ELF-1 (cell line): ENCODE data around the gene NPDC1.

Experiments
- DNase-seq: peaks from one replicate; pipeline ENCODE4 v3.0.0-alpha.2; 2016; ENCODE audit warnings: low read depth, low spot score

Gene NPDC1, protein sequence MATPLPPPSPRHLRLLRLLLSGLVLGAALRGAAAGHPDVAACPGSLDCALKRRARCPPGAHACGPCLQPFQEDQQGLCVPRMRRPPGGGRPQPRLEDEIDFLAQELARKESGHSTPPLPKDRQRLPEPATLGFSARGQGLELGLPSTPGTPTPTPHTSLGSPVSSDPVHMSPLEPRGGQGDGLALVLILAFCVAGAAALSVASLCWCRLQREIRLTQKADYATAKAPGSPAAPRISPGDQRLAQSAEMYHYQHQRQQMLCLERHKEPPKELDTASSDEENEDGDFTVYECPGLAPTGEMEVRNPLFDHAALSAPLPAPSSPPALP

DNA sequence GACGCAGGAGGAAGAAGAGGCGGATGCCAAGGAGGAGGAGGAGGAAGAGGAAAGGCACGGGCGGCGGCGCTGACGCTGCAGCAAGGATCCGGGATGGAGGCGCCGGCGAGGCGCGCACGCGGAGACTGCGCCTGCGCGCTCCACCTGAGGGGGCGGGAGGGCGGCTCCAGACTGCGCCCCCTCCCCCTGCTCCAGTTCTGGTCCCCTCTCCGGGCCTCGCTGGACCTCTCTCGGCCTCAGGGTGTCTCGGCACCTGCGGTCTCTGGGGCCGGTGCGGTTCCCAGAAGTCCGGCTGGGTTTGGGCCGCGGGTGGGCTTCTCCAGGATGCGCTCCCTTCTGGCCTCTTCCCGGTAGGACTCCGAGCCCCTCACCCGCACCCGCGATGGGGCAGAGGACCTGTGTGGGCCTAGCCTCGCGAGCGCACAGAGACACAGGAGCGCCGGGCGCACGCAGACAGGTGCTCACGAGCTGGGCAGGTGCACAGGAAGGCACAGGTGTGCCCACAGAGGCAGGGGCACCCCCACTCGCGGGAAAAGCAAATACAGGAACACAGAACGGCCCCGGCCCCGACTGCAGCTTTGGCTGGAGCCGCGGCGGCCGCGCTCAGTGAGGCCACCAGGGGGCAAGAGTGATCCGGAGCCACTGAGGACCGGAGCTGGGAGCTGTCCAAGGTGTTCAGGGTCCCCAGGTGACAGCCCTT is at the start of gene NPDC1:
TSS of gene NPDC1 (minus strand) at position 90 of the 700 bp plus-strand sequence. CDS start 188 bp downstream, outside the sequence.
- peak; percentile 93 for DNase-seq

DNA sequence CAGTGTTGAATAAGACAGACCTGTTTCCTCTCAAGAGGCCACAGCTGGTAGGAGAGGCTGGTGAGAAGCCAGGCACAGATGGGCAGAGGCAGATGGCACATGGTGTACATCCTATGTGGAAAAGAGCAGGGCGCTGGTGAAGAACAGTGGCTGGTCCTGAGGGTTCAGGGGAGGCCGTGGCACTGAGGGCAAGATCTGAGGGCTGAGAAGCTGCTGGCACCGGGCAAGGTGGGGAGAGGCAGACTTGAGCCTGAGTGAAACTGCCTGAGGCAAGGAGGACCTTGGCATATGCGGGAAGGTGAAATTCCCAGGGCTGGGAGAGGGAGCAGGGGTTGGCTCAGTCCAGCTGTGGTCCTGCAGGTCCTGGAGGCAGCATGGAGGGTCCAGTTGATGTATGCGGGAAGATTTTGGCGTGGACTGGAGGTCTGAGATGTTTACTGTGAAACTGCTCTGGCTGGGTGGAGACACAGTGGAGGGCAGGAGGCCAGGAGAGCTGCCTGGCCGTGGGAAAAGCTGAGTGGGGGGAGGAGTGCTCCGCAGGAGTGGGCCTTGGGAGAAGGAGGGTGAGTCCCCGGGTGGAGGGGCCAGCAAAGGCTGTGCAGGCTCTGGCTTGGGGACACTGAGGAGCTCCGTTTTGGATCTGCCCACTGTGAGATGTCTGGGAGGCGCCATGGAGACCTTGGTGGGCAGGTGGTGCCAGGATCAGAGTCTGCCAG is 43.4 kb upstream of the NPDC1 start:
- no peak for DNase-seq

DNA sequence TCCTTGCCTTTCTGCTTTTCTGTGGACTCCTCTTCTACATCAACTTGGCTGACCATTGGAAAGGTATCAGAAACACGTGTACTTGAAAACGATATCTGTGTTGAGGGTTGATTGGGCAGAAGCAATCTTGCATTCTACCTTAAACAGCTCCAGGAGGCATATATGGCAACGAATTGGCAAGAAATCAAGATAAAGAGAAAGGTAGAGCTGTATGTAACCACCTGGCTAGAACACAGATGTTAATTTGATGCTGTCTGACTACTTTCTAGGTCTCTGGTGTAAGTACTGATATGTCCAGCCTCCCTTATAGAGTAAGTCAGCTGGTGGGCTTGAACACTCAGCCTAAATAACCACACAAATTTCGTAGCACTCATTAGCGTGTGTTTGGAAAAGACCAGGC is 42.1 kb upstream of the NPDC1 start:
- DNase-seq: no peak

DNA sequence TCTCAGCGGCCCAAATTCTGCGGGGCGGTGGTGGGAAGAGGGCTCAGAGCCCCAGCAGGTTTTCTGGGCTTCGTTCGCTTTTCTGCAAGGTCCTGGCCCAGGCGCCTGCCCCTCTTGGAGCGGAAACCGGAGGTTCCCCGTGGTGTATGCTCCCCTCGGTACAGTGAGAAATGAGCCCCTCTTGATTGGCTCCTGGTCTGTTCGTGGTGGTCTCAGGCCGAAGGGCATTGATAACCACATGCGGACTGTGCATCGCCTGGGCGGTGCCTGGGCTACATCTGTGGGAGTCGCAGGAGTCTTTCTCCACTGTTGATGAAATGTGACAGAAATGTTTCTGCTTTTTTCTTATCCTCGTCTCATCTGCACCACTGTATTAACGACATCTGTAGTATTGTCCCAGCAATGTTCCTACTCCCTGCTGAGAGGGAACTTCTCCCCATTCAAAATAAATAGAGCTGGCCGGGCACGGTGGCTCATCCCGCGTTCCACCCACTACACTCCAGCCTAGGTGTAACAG is 41.5 kb upstream of the NPDC1 start:
- DNase-seq: no peak

DNA sequence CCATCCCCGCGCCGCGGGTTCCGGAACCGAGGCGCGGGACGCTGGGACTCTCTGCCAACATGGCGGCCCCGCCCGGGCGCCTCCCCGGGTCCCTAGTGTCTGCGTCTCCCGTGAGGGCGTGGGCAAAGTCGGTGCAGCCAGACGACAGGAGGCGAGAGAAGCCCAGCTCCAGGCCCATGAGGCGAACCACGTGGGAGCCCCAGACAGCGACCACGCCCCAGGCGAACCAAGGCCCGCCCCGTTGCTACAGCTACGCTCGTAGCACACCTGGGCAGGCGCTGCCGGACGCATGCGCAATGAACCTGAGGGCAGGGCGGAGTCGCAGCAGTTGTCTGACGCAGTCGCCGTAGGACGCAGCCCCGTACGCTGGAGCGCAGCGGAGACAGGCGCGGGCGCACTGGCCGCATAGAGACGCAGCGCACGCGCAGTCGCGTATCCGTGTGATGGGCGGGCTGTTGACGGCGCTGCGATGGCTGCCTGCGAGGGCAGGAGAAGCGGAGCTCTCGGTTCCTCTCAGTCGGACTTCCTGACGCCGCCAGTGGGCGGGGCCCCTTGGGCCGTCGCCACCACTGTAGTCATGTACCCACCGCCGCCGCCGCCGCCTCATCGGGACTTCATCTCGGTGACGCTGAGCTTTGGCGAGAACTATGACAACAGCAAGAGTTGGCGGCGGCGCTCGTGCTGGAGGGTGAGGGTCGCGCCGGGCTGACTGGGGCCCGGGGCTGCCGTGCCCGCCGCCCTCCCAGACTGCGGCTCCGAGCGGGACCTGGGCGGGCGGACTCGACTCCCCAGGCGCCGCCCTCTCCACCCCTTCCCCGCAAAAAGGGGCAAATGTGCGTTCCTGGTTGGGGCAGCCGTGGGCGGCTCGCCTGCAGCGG is 40.8 kb upstream of the NPDC1 start, which contains the start of gene MAN1B1:
TSS of gene MAN1B1 (plus strand) at position 455 of the 878 bp plus-strand sequence. CDS start at position 470, 15 bp downstream.
- DNase-seq: peak; percentile 100

DNA sequence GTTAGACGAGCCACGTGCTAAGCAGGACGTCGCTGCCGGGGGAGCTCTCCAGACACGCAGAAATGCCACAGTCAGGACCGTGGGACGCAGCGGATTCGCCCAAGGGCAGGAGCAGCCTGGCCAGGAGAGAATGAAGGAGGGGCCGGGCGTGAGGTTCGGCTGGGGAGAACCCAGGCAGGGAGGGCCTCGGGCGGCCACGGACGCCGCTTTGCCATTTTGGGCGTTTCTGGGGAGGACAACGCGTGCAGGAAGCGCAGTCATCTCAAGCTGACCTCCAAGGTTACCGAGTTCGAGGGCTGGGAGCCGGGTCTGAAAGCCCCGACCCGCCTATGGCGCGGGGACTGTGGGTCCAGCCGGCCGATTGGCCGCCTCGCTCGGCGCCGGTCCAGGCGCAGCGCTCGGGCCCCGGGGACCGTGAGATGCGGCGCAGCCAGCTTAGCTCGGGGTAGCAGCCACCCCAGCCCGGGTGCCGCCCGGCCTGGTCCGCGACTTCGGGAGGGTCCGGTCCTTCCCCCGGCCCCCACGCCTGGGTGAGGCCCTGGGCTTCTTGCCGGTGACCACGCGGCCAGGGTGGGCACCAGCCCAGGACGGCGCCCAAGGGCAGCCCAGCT is 40.0 kb upstream of the NPDC1 start:
- peak; percentile 63 for DNase-seq

DNA sequence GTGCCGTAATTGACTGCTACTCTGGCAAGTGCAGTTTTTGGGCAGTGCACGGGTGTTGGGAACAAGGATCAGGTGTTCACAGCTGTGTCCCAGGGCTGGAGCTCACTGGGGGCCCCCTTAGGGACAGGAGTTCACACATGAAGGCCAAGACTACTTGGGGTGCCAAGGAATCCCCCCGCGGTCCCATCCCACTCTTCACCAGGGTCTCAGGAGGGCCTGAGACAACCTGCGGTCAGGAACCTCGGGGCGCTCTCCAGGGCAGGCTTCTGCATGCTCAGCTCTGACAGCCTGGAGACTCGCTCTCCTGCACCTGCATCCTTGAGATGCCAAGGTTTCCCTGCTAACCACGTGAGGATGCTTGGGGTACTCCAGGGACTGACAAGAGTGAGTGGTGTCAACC is 38.5 kb upstream of the NPDC1 start:
- DNase-seq: no peak

DNA sequence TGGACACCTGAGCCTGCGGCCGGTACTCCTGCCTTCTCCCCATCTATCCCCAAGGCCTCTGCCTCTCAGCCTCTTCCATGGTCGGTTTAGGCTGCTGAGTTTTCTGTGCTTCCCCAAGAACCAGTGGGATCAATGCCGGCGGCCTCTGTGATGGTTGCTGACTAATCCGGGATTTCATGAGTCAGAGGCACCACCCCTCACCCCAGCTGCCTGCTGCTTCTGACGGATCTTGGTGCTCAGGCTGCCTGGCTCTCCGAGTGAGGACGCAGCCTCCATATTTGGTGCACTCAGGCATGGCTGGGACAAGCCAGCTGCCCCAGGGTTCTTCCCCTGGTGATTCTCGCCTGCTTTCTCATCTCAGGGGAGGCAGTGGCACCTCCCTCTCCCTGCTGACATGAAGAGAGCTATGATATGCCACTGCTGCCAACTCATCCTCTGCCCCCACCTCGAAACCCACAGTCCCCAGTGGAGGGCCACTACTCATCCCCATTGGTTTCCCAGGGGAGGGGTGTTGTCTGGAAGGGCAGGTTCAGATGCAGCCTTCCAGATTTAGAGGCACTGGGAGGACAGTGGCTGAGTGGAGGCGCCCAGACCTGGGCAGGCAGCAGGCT is 37.5 kb upstream of the NPDC1 start:
- peak; percentile 76 for DNase-seq

DNA sequence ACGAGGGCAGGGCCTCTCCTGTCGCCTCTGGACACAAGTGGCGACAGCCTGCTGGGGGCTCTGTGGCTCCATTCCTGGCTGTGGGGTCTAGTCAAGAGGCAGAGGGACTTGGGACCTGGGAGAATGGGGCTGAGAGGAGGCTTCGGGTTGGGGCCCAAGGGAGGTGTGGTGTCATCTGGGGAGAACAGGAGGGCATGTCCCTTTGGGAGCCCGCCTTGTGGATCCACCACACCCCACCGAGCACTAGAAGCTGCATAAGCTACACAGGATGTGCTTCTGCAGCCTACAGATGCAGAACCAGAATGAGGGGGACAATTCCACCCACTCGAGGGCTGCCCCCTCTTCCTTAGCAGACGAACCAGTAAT is 36.9 kb upstream of the NPDC1 start:
- DNase-seq: no peak

DNA sequence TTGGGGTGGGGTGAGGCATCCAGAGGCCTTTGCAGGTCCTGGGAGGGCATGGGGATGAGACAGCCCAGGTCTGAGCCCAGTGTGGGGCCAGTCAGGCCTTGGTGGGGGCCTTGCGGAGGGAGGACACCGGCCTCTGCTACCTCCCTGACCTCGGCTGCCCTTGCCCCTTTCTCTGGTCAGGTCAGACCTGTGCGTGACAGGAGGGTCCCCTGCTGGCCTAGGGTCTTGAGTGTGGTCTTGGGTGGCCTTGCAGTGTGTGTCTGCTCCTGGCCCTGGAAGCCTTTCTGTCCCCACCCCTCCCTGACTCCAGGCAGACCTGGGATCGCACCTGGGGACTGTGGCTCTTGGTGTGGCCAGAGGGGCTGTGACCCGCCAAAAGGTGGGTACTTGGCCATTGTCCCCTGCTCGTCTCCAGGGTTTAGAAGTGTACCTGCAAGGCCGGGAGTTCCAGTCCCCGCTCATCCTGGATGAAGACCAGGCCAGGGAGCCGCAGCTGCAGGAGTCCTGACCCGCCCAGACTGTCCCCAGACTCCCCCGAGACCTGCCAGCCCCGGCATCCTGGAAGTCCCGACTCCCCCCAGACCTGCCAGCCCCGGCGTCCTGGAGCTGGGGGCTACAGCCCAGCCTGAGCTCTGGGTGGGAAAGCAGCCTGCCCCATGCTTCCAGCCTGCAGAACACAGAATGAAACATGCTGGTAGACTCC is 36.4 kb upstream of the NPDC1 start:
- DNase-seq: no peak

DNA sequence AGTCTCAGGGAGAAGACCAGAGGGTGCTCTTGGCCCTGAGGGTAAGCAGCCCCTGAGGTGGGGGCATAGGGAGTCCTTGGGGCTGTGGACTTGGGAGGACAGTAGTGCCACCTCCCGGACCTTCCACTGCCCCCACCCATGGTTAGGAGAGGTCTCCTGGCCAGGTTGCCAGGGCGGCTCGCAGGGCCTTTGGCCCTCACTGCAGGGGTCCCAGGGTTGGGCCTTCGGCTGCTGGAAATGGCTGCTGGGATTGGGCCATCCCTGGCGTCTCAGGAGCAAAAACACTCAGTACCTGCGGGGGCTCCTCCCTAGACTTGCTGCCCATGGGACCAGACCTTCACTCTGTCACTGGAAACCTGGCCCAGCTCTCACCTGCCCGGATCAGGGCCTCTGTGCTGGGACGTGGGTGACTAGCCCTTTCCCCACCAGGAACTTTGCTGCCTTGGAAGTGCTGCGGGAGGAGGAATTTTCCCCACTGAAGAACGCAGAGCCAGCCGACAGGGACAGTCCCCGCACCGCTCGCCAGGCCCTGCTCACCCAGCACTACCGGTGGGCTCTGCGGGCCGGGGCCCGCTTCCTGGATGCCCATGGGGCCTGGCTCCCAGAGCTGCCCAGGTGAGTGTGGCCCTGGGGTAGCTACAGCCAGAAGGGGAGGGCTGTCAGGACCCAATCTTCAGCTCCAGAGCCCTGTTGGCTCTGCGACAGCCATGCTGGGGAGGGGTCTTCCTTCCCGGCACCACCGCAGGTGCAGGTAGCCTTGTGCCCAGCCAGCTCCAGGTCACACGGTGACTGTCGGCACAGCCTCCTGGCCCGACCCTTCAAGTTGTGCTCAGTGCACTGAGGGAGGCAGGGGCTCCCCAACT is 34.5 kb upstream of the NPDC1 start:
- DNase-seq: no peak

DNA sequence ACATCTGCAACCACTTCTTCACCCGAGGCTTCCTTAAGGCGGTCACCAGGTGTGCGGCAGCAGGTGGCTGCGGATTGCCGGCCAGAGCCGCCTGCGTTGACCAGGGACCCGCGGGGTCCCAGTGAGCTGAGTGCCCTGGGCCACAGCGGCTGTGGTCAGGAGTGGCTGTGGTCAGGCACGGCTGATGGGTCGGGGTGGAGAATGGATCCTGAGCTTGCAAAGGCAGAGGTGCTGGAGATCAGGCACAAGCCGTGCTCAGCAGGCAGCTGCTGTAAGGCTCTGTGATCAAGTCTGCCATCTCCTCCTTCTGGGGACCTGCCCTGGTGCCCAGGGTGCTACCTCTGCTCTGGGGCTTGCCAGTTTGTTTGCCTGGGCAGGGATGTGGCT is 33.4 kb upstream of the NPDC1 start:
- DNase-seq: no peak

DNA sequence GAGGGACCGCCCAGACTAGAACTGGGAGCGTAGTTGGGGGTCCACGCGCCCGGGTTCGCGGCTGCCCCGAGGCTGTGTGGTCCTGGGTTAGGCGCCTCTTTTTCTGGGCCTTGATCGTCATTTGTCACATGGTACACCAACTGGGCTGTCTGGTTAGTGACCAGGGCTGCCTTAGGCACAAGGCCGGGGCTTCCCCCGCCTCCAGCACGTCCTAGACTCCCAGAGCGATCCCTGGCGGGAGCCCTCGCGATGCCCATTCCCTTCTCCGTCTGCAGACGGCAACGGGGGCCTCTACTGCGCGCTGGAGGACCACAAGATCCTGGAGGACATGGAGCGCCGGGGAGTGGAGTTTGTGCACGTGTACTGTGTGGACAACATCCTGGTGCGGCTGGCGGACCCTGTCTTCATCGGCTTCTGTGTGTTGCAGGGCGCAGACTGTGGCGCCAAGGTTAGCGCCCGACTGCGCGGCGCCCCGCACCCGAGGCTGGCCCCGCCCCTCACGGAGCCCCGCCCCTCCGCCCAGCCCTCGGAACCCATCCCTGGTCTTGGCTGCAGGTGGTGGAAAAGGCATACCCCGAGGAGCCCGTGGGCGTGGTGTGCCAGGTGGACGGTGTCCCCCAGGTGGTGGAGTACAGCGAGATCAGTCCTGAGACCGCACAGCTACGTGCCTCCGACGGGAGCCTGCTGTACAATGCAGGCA is 32.9 kb upstream of the NPDC1 start:
- DNase-seq: peak; percentile 81

DNA sequence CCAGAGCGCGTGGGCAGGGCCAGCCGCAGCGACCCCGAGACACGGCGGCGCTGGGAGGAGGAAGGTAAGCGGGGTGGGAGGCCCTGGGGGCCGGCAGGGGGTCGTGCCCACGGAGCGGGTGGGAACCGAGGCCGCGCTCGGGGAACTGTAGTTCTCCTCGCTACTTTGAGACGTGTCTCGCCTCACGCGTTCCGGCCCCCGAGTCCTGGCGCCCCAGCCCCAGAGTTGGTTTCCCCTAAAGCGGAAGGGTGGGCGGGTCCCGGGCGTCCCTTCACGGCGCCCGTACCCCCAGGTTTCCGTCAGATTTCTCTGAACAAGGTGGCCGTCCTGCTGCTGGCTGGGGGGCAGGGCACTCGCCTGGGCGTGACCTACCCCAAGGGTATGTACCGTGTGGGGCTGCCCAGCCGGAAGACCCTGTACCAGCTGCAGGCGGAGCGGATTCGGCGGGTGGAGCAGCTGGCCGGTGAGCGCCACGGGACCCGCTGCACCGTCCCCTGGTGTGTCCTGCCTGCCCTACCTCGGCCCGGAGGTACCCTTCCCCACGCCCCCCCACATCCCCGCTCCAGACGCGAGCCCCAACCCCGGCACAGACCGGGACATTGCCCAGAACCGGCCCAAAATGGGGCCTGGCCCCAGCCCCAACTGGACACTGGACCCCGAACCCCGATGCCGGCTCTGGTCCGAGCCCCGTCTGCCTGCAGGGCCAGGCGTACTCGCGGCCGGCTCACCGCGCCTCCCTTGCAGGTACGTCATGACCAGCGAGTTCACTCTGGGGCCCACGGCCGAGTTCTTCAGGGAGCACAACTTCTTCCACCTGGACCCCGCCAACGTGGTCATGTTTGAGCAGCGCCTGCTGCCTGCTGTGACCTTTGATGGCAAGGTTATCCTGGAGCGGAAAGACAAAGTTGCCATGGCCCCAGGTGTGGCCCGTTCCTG is 32.0 kb upstream of the NPDC1 start:
- DNase-seq: no peak

DNA sequence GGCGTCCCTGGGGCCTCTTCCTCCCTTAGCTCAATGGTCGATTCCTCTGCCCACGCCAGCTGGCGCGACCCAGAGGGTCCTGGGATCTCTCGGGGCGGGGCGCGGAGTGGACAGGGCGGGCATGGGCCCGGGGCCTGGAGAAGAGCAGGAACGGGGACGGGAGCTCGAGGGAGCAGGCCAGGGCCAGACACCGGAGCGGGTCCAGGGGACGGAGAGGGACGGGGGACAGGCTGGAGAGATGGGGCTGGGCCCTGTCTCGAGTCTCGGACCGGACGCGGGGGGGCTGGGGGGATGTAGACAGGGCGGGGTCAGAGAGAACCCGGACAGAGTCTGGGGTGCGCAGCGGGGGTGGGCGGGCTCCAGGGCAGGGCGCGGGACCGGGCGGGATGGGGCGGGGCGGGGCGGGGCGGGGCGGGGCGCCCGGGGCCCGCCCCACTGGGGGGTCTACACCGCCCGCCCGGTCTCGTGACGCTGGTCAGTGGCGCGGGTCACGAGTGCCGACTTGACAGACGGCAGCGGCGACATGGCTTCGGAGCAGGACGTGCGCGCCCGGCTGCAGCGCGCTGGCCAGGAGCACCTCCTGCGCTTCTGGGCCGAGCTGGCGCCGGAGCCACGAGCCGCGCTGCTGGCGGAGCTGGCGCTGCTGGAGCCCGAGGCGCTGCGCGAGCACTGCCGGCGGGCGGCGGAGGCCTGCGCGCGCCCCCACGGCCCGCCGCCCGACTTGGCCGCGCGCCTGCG is 31.2 kb upstream of the NPDC1 start, which contains the start of gene UAP1L1:
TSS of gene UAP1L1 (plus strand) at position 508 of the 738 bp plus-strand sequence. CDS start at position 524, 16 bp downstream.
- DNase-seq: no peak

DNA sequence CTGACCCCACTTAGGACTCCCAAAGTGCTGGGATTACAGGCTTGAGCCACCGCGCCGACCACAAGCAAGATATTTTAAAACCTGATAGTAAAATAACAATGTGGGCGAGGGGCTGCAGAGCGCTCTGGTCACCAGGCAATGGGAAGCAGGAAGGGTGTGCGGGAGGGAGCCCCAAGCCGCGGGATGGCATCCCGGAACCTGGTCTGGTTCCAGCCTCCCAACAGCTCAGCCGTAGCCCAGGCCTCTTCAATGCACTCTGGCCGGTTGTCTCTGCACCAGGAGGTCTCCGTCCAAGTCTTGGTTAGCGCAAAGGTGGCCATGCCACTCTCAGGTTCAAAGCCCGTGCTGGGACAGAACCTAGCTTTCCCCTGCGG is 30.6 kb upstream of the NPDC1 start:
- DNase-seq: no peak
